T-helper 22 cell (primary cell): ENCODE results near the gene ACYP2.

Source experiments
- DNase-seq: peaks from one replicate; pipeline ENCODE4 v3.0.0-alpha.2; 2020; ENCODE audit warnings: low read depth

Gene ACYP2

DNA sequence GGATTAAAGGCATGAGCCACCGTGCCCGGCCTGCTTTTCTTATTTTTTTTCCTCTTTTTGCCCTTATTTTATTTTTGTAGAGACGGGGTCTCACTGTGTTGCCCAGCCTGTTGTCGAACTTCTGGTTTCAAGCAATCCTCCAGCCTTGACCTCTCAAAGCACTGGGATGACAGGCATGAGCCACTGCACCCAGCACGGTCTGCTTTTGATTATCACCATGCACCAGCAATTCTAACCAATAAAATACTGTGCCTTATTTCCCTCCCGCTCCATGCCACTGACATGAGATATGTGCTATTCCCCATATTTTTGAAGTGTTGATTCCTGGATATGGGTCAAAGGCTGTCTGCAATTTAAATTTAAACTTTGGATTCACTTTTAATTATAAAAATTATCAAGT, 42.9 kb downstream of the ACYP2 start:
- no peak for DNase-seq

DNA sequence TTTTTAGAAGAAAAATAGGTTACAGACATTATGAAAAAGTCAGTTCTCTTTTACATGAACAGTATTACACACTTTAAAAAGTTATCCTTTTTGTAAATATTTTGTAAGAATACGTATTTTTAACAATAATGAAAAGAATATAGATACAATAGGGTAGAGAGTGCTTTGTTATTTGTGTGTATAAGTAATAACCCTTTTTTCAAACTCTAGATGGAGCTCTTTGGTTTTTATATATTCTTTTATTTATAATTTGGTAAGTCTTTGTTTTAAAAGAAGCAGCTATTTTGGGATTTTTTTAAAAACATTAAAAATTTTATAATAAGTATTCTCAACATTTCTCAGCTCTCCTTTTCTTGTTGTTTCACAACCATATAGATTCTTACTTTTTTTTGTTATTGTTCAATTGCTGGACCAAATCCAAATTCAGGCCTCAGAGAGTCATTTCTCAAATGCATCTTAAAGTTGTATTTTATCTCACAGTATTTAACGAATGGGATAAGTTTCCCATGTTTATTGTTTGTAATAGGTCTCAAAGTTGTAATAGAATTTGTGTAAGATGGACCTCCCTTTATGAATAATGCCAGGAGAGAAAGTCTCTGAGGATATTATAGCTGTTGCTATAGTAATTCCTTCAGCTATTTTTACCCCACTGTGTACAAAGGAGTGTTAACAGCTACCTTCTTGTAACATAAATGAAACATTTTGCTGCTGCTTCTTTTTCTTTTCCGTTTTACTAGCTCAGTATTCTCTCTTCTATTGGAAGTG, 46.4 kb downstream of the ACYP2 start:
- DNase-seq, result no peak

DNA sequence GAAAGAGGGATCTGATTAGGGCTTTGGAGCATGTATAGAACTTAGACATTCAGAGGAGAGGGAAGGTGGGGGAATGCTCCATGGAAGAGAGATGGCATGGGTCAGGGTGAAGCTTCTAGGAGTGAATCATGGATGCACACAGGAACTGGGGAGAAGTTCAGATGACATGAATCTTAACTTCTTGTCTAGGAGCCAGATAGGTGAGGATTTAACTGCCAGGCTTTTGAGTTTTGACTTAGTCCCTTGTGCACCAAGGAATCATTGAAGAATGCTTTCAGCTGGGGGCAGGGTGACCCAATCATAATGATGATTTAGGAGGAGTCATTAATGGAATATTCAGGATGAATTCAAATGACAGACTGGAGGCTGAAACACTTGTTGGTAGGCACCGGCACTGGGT, 48.7 kb downstream of the ACYP2 start:
- DNase-seq, result no peak

DNA sequence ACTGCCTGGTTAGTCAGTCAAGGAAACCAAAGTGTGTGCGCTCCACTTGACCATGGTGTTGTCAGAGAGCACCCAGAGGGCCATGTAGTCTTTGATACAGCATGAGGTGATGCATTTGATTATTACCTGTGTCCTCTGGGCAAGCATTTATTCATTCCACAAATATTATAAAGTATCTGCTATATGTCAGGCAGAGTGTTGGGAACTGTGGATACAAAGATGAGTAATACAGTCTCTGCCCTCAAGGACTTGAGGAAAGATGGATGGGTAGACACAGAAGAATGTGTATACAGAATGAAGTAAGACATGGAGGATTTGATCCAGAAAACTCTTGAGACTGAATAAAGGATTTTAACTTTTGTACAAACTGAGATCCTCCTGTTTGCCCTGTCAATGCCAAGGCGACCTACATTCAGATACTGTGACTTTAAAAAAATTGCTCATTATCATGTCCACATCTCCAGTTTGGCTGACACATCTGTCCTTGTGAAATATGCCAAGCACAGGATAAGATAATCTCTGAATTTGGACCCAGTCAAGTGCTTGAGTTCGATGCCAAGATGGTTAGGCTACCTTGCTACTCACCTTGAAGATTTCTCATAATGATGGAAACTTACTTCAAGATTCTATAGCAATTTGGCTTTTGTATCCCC, 50.8 kb downstream of the ACYP2 start:
- DNase-seq, result no peak

DNA sequence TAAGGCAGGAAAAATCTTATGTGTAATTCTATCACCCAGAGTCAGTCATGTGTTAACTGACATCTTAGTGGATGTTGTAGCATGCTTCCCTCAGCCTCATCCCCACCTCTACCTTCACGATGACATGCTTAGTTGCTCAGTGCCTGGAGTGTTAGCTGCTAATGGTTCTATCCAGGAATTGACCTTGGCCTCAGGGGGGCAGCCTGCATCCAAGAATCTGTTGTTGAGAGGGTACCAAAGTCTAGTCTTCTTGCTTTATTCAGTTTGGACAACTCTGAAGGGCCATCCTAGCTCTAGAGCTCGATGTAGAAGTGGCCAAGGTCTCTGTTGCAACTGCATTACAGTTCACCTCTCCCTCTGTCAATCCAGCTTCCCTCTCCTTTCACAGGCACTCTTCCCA, 61.2 kb downstream of the ACYP2 start:
- DNase-seq, result no peak

DNA sequence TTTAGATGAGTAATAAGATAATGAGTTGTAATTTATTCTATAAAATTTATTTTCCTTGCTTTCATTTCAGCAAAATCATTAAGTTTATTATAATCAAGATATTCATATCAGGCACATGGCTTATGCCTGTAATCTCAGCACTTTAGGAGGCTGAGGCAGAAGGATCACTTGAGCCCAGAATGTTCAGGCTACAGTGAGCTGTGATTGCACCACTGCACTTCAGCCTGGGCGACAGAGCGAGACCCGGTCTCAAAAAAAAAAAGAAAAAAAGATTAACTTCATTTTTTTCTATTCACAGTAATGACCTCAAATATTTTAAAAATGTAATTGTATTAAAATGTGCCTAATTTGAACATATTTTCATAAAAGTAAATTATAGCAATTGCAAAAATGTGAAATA, 67.9 kb downstream of the ACYP2 start:
- DNase-seq, result no peak

DNA sequence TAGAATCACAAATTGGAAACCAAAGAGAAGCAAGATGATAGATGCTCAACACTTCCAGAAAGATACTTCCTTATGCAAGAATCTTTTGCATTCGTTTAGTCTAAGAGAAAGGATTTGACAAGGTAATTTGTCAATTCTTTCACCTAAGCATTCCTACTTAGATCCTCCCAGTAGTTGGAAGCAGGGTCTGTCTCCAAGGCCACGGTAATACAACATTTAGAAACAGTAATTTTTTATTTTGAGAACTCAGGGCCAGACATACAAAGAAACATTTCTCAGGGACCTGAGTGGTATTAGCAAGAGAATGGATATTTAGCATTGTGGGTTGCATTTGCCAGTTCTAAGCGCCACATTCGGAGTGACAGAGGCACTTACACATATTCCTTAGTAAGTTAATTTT, 68.6 kb downstream of the ACYP2 start:
- DNase-seq, result no peak

DNA sequence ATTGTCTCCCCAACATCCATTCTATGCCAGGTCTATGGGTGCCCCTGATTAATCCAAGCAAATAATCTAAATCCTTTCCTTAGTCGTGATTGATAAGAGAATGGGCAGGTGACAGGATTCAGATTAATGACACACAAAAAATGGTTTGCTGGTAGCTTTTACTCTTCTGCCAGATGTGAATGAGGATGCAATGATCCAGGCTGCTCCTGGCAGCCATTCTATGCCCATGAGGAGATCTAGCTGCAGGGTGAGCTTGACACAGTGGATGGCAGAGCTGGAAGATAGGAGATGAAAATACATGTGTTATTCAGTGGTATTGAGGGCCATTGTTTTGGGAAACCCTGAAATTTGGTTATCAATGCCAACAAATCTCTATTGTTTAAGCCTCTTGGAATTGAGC, 69.7 kb downstream of the ACYP2 start:
- DNase-seq, result no peak

DNA sequence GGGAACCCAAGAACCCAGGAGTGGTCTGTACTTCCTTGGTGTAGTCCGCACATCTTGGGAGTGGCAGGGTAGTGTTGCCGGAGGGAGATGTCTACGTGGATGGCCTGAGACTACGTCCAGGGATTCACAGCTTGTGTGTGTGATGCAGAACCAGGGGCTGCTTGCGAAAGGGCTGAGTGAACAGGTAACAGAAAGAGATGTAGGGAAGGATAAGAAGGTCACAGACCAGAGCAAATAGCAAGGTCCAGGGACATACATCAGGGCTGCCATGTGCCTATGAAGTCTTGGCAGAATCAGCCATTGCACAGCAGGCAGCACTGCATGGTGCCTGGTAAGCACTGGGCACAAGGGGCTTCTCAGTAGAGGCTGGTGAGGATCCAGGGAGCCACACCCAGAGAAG, 71.9 kb downstream of the ACYP2 start:
- DNase-seq, result no peak

DNA sequence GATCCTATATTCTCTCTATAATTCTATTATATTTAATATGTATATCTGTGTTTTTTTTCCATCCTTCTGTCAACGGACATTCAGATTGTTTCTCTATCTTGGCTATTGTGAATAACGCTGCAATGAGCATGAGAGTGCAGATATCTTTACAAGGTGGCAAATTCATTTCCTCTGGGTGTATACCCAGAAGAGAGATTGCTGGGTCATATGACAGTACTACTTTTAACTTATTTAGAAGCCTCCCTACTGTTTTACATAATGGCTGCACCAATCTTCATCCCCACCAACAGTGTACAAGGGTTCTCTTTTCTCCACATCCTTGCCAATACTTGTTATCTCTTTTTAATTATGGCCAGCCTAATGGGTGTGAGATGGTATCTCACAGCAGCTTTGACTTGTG, 74.1 kb downstream of the ACYP2 start:
- DNase-seq, result no peak

DNA sequence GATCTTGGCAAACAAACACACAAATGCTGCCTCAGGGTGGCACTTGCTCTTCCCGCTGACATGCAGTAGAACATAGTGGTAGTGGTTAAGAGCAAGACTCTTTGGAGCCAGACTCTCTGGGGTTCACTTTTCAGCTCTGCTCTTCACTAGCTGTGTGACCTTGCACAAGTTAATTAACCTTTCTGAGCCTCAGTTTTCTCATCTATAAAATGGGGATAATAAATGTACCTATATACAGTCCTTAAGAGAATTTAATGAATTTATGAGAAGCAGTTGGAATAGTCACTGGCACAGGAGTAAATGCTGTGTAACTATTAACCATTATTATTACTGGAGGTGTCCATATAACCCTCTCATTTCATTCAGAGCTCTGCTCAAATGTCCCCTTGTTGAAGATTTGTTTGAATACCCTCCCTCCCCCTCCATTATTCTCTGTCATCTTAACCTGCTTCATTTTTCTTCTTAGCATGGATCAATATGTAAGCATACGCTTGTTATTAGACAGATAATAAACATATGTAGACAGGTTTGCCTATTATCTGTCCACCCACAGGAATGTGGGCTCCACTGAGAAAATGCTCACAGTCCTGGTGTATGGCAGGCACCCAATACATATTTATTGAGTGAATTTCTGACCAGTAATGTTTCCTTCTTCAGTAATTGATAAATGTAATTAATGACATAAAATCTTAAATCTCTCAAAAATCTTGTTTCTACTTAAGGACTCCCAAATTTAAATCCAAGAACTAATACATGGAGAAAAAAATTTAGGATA, 76.1 kb downstream of the ACYP2 start:
- no peak for DNase-seq

DNA sequence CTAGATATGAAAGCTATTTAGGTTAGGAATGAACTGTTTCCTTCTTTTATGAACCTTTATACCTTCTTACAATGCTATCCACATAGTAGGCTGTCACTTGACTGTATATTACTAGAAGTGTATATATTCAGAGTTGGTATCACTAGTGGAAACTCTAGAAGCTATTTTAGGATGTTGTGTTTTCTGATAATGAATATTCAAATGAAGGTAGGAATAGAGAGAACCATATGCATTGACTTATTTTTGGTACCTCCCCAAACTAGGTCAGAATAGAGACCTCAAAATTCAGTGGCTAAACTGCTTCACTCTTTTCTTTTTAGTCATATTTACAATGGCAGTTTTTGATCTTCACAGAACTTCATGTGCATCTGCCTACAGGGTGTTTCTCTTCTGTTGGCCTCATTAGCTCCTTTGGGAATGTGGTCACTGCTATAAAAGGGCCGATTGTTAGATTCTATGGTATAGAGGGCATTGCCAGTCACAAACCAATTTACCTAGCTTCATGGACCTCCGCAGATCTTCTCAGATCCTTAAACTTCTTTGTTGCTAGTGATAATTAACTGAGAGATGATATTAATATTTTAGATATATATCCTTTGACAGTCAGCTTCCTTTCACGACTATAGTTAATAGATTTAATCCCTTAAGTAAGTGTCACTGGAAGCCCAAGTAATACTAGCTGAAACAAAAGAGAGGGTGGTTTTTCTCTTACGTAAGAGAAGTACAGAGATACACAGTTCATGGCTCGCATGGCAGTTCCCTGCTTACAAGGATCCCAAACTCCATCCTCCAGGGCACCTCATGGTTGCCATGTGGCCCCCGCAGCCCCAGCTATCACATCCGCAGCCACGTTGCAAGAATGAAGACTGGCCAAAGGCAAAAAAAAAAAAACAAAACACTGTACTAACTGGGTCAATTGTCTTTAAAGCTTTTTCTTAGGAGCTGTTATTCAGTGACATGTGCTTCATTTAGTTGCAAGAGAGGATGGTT, 79.6 kb downstream of the ACYP2 start:
- DNase-seq, result no peak

DNA sequence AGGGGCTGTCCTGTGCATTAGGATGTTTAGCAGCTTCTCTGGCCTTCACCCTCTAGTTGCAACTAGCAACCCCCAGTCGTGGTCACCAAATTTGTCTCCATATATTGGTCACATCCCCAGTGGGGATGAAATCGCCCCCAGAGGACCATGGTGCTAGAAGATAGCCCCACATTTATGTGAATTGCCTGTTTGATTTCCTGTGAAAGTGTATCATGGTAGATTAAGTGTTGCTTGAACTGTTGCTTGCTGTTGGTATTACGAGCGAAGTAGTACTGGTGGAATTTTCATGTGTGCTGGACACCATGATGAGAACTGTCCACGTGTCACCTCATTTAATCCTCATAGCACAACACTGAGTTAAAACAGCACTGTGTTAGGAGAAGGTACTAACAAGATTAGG, 81.2 kb downstream of the ACYP2 start:
- DNase-seq, result no peak

DNA sequence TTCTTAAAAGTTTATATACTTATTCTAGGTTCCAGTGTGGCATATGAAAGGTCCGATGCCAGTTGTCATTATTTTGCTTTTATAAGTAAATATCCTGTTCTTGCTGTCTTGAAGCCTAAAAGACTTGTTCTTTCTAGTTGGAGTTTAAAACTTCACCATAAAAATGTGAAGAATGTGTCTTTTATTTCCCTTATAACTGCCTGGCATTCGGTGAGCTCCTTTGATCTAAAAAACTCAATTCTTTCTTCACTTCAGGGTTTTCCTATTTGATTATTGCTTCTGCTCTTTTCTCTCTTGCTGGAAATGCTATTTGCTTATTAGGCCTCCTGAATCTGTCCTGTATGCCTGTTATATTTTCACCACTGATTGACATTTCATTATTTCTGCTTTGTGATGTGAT, 89.1 kb downstream of the ACYP2 start:
- DNase-seq, result no peak

DNA sequence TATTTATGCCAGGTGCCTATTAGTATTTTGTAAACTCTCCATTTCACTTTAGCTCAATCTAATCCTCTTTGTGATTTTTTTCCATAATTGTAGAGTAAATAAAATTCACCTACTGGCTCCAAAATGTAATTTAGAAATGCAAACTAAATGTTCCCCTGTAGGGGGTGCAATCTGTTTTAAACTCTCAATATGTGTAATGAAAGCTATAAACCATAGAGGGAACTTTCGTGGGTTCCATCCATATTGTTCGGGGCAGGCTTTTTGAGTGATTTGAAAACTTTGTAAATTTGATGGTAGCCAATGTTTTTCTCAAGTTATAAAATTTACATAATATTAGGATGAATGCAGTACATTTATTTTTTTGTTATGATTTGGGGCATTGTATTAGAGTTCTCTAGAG, 91.2 kb downstream of the ACYP2 start:
- DNase-seq, result no peak

DNA sequence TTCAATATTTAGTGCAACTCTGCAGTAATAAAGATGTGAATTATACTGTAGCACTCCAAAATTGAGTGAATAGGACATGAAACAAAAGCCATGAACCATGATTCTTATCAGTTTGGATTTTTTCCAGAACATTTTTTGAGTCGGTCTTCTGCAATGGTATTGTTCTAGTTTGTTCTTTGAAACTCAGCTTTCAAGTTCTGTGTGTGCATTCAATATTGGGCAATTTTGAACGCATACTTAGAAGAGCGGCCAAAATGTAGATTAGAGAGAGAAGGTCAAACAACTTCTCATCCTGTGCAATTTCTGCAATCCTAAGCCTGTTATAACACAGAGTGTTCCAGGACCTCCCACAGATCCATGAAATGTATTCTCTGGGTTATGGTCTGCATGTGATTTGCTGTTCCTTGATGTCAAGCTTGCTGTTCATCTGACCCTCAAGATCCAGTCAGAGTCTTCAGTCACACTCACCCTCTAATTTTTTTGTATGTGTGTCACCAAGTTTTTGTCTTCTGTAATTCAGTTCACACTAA, 92.3 kb downstream of the ACYP2 start:
- DNase-seq, result no peak

DNA sequence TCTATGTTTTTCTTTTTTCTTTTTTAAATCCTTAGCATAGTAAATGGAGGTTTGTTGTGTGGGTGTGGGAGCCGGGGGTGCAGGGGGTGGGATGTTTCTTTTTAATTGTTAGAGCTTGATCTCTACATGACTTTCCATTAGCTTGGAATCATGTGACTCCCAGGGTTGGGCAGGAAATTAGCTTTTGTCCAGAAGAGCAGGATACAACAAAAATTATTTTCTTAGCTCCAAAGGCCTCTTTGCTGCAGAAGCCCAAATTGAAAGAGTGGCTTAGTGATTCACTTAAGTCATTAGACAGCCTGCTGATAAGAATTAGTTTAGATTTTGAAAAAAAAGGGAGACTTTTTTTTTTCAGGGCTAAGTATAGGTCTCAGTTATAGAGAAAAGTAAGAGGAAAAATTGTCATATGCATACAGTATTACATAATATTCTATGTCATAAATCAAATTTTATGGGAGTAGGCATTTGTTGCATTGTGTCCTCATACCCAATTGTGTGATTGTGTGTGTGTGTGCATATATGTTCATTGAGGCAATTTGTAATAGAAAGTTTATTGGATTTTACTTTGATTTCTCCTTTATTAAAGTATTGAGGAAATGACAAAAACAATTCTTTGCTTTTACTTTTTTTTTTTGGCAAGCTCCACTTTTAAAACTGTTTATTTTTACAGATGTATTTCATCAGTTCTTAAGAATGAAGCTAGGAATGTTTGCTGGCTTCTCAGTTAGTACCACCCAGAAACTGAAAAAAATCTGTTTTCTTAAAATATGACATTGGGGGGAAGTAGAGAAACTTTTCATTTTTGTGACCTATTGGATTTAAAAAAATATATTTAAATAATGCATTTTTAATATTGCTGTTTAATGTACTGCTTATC, 93.2 kb downstream of the ACYP2 start:
- DNase-seq, result no peak

DNA sequence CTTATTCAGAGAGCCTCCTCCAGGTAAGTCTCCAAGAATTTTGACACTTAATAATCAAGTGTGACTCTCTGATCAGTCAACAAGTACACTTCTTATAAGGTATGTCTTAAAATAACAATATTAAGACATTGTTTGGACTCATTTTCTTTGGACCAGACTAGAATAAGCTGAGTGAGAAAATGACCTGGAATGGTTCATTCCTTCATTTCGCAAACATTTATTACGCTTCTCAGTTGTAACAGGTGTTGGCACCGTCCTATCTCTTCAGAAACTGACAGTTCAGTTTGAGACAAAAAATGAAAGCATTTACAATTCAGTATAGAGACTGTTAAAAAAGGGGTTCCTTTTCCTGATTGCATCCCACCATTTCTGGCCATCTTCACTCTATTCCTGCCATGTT, 94.0 kb downstream of the ACYP2 start:
- DNase-seq, result no peak

DNA sequence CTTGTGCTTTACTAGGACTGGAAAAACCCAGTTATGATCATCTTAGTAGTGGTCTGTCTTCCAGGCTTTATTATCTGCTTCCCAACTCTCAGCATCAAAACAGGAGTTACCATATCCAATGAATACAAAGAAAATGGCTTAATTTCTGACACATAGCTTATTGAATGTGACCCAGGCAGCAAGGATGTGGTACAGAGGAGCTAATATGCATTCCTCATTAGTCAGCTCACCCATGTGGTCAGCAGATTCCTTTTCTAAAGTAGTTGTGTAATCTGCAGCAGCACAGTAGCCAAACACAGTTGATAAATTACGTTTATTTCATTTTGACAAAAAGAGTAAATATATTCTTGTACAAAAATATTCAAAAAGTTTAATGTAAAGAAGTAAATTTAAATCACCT, 97.0 kb downstream of the ACYP2 start:
- no peak for DNase-seq

DNA sequence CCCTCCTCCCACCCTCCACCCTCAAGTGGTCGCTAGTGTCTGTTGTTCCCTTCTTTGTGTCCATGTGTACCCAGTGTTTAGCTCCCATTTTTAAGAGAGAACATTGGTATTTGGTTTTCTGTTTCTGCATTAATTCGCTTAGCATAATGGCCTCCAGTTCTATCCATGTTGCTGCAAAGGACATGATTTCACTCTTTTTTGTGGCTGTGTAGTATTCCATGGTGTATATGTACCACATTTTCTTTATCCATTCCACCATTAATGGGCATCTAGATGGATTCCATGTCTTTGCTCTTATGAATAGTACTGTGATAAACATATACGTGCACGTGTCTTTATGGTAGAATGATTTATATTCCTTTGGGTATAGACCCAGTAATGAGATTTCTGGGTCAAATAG, 97.7 kb downstream of the ACYP2 start:
- DNase-seq, result no peak

DNA sequence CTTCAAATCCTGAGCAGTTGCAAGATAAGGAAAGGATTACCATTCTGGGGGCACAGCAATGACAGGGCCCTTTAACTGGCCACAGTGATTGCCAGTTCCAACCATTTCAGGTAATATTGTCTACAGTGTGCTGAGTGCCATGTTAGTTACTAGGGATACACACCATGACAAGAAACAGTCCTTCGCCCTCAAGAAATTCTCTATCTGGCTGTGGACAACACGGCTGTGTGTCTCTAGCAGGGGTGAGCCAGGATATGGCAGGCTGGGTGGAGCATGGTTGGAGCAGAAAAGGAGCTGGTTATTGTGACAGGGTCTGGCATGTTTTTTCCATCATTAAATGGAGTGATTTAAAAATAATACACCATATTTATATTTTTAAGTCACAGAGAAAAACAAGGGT, 109.6 kb downstream of the ACYP2 start:
- no peak for DNase-seq
